Measurements from ENCODE around the gene MARK1. TPM values are rescaled to one million over a fixed set of nuclear protein-coding genes. Genes with fewer than 3 reads are reported as not detected.

MARK1 gene
- polyA plus RNA-seq, 3 donors, result not detected

- Mint-ChIP-seq H3K4me3 (no peak overlapping the region), H3K4me1 (no peaks in the 10 kb centered on the region), H3K27me3 (ENCODE audit: low read depth in 3 of 3) (peaks cover 0 to 2% (median 1%) of the 10 kb centered on the region in 3 donors), H3K9me3 (peaks cover 6 to 9% (median 8%) of the 10 kb centered on the region in 7 donors), H3K36me3 (no peaks in the 10 kb centered on the region), H3K27ac (no peak overlapping the region)
- no CpG with 5 or more reads among the region's 1 CpG for WGBS (ENCODE audit: insufficient coverage)
- Histone ChIP-seq H3K4me1 (ENCODE audit: control insufficient read depth in 1 of 2, insufficient read depth in 2 of 2, low read length in 2 of 2) (no peaks in the 10 kb centered on the region), H2AFZ (ENCODE audit: insufficient read depth, low read depth, low read length, poor library complexity, severe bottlenecking) (no peak overlapping the region), H4K20me1 (ENCODE audit: insufficient read depth, low read length) (no peaks in the 10 kb centered on the region), H3K4me2 (replicated peaks; ENCODE audit: extremely low read depth, low read length, poor library complexity, severe bottlenecking) (no peak overlapping the region), H3K4me3 (replicated peaks in 1 of 3; ENCODE audit: low read depth in 2 of 3, low read length in 3 of 3) (no peak overlapping the region), H3K36me3 (replicated peaks in 1 of 2; ENCODE audit: control insufficient read depth in 1 of 2, insufficient read depth in 2 of 2, low read length in 2 of 2) (no peaks in the 10 kb centered on the region), H3K79me2 (ENCODE audit: insufficient read depth, low read length) (no peaks in the 10 kb centered on the region), H3K9me3 (replicated peaks in 1 of 2; ENCODE audit: control insufficient read depth in 1 of 2, insufficient read depth in 1 of 2, low read length in 2 of 2) (peaks cover 6 to 11% of the 10 kb centered on the region in 2 donors), H3K27ac (ENCODE audit: low read depth in 1 of 2, low read length in 2 of 2) (no peak overlapping the region), H3K9ac (ENCODE audit: insufficient read depth, low read length, poor library complexity, severe bottlenecking) (no peak overlapping the region), H3K27me3 (ENCODE audit: control insufficient read depth in 2 of 2, insufficient read depth in 2 of 2, low read length in 2 of 2) (no peaks in the 10 kb centered on the region)
- TF ChIP-seq, protein P1, sequence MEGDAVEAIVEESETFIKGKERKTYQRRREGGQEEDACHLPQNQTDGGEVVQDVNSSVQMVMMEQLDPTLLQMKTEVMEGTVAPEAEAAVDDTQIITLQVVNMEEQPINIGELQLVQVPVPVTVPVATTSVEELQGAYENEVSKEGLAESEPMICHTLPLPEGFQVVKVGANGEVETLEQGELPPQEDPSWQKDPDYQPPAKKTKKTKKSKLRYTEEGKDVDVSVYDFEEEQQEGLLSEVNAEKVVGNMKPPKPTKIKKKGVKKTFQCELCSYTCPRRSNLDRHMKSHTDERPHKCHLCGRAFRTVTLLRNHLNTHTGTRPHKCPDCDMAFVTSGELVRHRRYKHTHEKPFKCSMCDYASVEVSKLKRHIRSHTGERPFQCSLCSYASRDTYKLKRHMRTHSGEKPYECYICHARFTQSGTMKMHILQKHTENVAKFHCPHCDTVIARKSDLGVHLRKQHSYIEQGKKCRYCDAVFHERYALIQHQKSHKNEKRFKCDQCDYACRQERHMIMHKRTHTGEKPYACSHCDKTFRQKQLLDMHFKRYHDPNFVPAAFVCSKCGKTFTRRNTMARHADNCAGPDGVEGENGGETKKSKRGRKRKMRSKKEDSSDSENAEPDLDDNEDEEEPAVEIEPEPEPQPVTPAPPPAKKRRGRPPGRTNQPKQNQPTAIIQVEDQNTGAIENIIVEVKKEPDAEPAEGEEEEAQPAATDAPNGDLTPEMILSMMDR (IDR thresholded peaks at IDR 0.05), result no peak
- intact Hi-C loops (cut with micrococcal nuclease), result no loop called here
- no peak for DNase-seq
These were observed 50.0 kb downstream of the MARK1 start for GRCh38 chr1:220577926-220578325.

DNA sequence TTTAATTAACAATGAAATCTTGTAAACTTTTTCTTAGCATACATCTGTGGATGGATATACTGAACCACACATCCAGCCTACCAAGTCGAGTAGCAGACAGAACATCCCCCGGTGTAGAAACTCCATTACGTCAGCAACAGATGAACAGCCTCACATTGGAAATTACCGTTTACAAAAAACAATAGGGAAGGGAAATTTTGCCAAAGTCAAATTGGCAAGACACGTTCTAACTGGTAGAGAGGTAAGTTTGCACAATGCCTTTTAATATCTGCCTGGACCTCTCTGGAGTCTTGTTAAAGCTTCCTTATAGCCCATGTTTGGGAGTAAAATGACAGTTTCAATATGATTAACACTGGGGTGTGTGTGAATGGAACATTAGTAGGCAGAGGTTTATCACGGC, 51.4 kb downstream of the MARK1 start:
- Histone ChIP-seq H3K9me3 (replicated peaks in 1 of 2; ENCODE audit: control insufficient read depth in 1 of 2, insufficient read depth in 1 of 2, low read length in 2 of 2) (peaks cover 1 to 2% of the 10 kb centered on the region in 2 donors), H3K36me3 (replicated peaks in 1 of 2; ENCODE audit: control insufficient read depth in 1 of 2, insufficient read depth in 2 of 2, low read length in 2 of 2) (no peaks in the 10 kb centered on the region), H3K4me3 (replicated peaks in 1 of 3; ENCODE audit: low read depth in 2 of 3, low read length in 3 of 3) (no peak overlapping the region), H3K27ac (ENCODE audit: low read depth in 1 of 2, low read length in 2 of 2) (no peak overlapping the region), H3K4me1 (ENCODE audit: control insufficient read depth in 1 of 2, insufficient read depth in 2 of 2, low read length in 2 of 2) (no peaks in the 10 kb centered on the region), H3K27me3 (ENCODE audit: control insufficient read depth in 2 of 2, insufficient read depth in 2 of 2, low read length in 2 of 2) (no peaks in the 10 kb centered on the region), H3K9ac (ENCODE audit: insufficient read depth, low read length, poor library complexity, severe bottlenecking) (no peak overlapping the region), H3K4me2 (replicated peaks; ENCODE audit: extremely low read depth, low read length, poor library complexity, severe bottlenecking) (no peak overlapping the region), H3K79me2 (ENCODE audit: insufficient read depth, low read length) (no peaks in the 10 kb centered on the region), H2AFZ (ENCODE audit: insufficient read depth, low read depth, low read length, poor library complexity, severe bottlenecking) (no peak overlapping the region), H4K20me1 (ENCODE audit: insufficient read depth, low read length) (no peaks in the 10 kb centered on the region)
- no CpG with 5 or more reads among the region's 6 CpGs for WGBS (ENCODE audit: insufficient coverage)
- no peak overlapping the region for H3K27ac Mint-ChIP-seq
- no peaks in the 10 kb centered on the region for H3K4me1 Mint-ChIP-seq
- TF ChIP-seq, protein P1 (IDR thresholded peaks at IDR 0.05), result no peak
- intact Hi-C loops (cut with micrococcal nuclease), result no loop called here
- DNase-seq, result no peak
- no peak overlapping the region for H3K4me3 Mint-ChIP-seq
- H3K36me3 Mint-ChIP-seq, result no peaks in the 10 kb centered on the region
- peaks cover under 1 to 5% (median 3%) of the 10 kb centered on the region in 7 donors for H3K9me3 Mint-ChIP-seq
- peaks cover 0 to 1% (median 0%) of the 10 kb centered on the region in 3 donors for H3K27me3 Mint-ChIP-seq (ENCODE audit: low read depth in 3 of 3)
